Measurements from ENCODE around the gene CHPF2. TPM values are rescaled to one million over a fixed set of nuclear protein-coding genes. Genes with fewer than 3 reads are reported as not detected.

The CHPF2 gene
- total and polyA plus RNA-seq, 2 experiments from 2014 or later, result 48.0 to 120 TPM

DNA sequence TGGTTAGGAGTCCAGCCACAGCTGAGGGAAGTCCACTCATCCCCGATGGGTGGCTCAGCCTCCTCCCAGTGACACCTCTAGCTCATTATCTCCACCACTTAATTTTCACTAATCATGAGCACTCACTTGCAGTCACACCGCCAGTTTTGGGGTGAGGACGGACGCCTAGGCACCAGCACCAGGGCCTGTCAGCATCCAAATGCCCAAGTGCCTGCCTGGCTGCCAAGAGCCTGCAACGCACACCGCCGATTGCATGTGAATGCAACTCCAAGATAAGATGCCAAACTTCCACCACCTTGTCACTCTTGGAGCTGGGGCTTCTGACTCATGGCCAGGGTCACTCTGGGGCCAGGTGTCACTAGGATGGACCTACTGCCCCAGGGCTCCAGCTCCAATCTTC is 40.6 kb downstream of the CHPF2 start:
- no peaks in the 10 kb centered on the region for H3K36me3 ChIP-seq (ENCODE audit: low read depth)
- H3K4me2 ChIP-seq (ENCODE audit: unreplicated experiment), result no peak overlapping the region
- no peak for TF ChIP-seq EZH2 (IDR thresholded peaks at IDR 0.05; ENCODE audit: insufficient read depth, poor library complexity, severe bottlenecking)
- 0 out of 2 replicates have a peak, but pooled peaks cover 3% of the 10 kb centered on the region for H3F3A ChIP-seq (ENCODE audit: insufficient read depth)
- no peak for DNase-seq
- no peaks in the 10 kb centered on the region for H3K4me1 ChIP-seq (ENCODE audit: insufficient read depth)
- H3K27ac ChIP-seq, result no peak overlapping the region
- H3K9me3 ChIP-seq (ENCODE audit: low read depth), result no peaks in the 10 kb centered on the region
- no peaks in the 10 kb centered on the region for H3K27me3 ChIP-seq (replicated peaks; ENCODE audit: insufficient read depth)
- no peak overlapping the region for H3K9ac ChIP-seq
- H3K9me2 ChIP-seq (ENCODE audit: insufficient read depth), result no peaks in the 10 kb centered on the region
- 63 to 64% methylated on average over 7 of the region's 7 CpGs for WGBS, 2 experiments (ENCODE audit: low coverage in 1 of 2, low lambda C conversion rate in 2 of 2, missing lambda C conversion rate in 2 of 2)
- H2AFZ ChIP-seq, result no peak overlapping the region
- no peak overlapping the region for H3K4me3 ChIP-seq
- no peaks in the 10 kb centered on the region for H3K79me2 ChIP-seq (ENCODE audit: insufficient read depth)
- no peaks in the 10 kb centered on the region for H4K20me1 ChIP-seq (ENCODE audit: insufficient read depth)
- in situ Hi-C loops (cut with MboI), result no loop called here

DNA sequence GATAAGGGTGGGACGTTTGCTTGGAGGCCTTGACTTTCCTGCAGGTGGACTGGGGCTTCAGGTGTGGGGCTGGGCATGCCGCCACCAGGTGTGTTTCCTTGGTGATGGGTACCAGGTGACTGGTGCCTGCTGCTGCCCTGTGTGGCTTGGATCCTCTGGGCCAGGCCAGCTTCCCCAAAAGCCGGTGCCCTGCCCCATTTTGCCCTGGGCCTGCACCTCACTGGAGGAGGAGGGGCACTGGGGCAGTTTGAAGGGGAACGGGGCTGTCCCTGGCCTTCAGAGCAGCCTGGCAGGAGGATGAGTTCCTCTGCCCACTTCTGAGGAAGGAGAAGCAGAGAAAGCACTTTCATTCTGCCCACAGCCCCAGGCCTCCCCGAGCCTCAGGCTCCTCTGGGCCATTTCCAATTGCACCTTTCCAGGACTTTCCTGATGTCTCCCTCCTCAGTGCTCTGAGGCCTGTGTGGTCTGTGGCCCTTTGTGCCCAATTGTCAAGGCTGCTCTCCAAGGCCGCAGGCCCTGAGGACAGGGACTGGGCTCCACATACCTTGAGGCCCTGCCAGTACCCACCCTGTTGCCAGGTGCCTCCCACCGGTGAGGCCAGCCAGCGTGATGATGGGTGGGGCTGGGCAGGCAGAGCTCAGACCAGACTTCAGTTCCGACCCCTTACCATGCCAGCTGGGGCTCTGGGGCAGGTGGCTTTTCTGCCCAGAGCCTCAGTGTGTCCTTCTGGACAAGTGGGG is 41.5 kb downstream of the CHPF2 start:
- Histone ChIP-seq H3K4me2 (ENCODE audit: unreplicated experiment) (no peak overlapping the region), H3K9me3 (ENCODE audit: low read depth) (no peaks in the 10 kb centered on the region), H3K79me2 (ENCODE audit: insufficient read depth) (no peaks in the 10 kb centered on the region), H3K4me1 (ENCODE audit: insufficient read depth) (no peaks in the 10 kb centered on the region), H3K9me2 (ENCODE audit: insufficient read depth) (no peaks in the 10 kb centered on the region), H3K36me3 (ENCODE audit: low read depth) (no peaks in the 10 kb centered on the region), H3K9ac (no peak overlapping the region), H3F3A (ENCODE audit: insufficient read depth) (0 out of 2 replicates have a peak, but pooled peaks cover 3% of the 10 kb centered on the region), H4K20me1 (ENCODE audit: insufficient read depth) (no peaks in the 10 kb centered on the region), H3K27me3 (replicated peaks; ENCODE audit: insufficient read depth) (no peaks in the 10 kb centered on the region), H2AFZ (no peak overlapping the region), H3K27ac (no peak overlapping the region), H3K4me3 (no peak overlapping the region)
- DNase-seq, result no peak
- TF ChIP-seq EZH2 (IDR thresholded peaks at IDR 0.05; ENCODE audit: insufficient read depth, poor library complexity, severe bottlenecking) (no peak), EZH2phosphoT487 (IDR thresholded peaks at IDR 0.05; ENCODE audit: insufficient read depth, low read depth) (no peak)
- WGBS, 2 experiments (ENCODE audit: low coverage in 1 of 2, low lambda C conversion rate in 2 of 2, missing lambda C conversion rate in 2 of 2), result 56 to 75% methylated on average over 9 of the region's 9 CpGs
- in situ Hi-C loops (cut with MboI), result no loop called here

DNA sequence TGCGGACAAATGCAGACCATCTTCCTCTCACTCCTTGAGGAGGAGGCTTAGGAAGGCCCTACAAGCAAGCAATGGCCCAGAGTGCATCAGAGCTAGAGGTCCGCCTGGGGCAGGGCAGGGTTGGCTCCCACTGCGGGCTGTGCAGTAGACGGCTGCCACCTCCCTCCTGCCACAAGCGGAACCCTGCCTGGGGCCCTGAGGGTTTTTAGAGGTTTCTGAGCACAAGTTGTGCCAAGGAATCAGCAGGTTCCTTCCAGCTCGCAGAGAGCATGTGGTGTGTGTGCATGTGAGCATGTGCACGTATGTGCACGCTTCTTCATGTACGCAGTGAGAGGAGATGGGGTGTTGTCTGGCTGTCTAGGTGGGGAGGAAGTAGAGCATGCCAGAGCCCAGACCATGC is 42.1 kb downstream of the CHPF2 start:
- 91 to 92% methylated on average over 9 of the region's 9 CpGs for WGBS, 2 experiments (ENCODE audit: low coverage in 1 of 2, low lambda C conversion rate in 2 of 2, missing lambda C conversion rate in 2 of 2)
- H3K36me3 ChIP-seq (ENCODE audit: low read depth), result no peaks in the 10 kb centered on the region
- no peaks in the 10 kb centered on the region for H3K27me3 ChIP-seq (replicated peaks; ENCODE audit: insufficient read depth)
- H3K9me3 ChIP-seq (ENCODE audit: low read depth), result no peaks in the 10 kb centered on the region
- no peak overlapping the region for H3K4me3 ChIP-seq
- no peak overlapping the region for H3K9ac ChIP-seq
- no peak overlapping the region for H3K4me2 ChIP-seq (ENCODE audit: unreplicated experiment)
- in situ Hi-C loops (cut with MboI), result no loop called here
- no peak for DNase-seq
- no peaks in the 10 kb centered on the region for H3K4me1 ChIP-seq (ENCODE audit: insufficient read depth)
- H3K79me2 ChIP-seq (ENCODE audit: insufficient read depth), result no peaks in the 10 kb centered on the region
- H3K9me2 ChIP-seq (ENCODE audit: insufficient read depth), result no peaks in the 10 kb centered on the region
- no peak overlapping the region for H3K27ac ChIP-seq
- no peaks in the 10 kb centered on the region for H4K20me1 ChIP-seq (ENCODE audit: insufficient read depth)
- 0 out of 2 replicates have a peak, but pooled peaks cover 3% of the 10 kb centered on the region for H3F3A ChIP-seq (ENCODE audit: insufficient read depth)
- H2AFZ ChIP-seq, result no peak overlapping the region
- TF ChIP-seq EZH2phosphoT487 (IDR thresholded peaks at IDR 0.05; ENCODE audit: insufficient read depth, low read depth) (no peak), EZH2 (IDR thresholded peaks at IDR 0.05; ENCODE audit: insufficient read depth, poor library complexity, severe bottlenecking) (no peak)

DNA sequence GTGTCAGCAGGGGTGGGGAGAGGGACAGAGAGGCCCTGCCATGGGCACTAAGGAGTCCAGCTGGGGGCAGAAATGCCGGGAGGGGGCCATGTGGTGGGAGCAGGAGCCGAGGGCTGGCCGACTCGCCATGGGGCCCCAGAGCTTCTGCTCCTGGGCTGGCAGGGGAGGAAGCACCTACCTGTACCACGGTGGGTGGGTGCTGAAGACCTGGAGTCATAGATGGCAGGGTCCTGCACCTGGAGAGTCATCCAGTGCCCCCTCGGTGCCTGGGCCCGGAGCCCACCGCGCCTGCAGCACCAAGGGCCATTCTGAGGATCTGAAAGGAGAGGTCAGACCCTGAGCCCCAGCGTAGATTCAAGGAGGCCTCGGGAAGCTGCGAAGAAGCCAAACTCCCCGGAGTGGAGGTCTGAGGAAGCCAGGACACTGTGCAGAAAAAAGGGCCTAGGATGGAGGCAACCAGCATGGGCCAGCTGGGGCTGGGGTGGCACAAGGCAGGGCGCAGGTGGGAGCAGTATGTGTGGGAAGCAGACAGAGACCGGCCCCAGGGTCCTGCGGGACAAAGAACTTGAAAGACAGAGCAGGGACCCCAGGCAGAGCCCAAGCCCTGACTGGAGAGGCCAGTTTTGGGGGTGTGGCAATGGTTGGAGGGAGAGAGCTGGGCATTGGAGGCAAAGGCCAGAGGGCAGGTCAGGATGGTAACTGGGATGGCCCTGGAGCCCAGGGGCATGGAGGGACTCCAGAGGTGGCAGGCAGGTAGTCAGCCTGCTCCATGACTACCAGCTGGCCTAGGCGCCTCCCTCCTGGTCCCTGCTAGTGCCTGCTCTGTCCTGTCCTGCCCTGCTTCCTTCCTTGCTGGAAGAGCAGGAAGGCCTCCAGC is 42.9 kb downstream of the CHPF2 start:
- H2AFZ ChIP-seq, result no peak overlapping the region
- H3K79me2 ChIP-seq (ENCODE audit: insufficient read depth), result no peaks in the 10 kb centered on the region
- TF ChIP-seq EZH2phosphoT487 (IDR thresholded peaks at IDR 0.05; ENCODE audit: insufficient read depth, low read depth), result no peak
- TF ChIP-seq EZH2 (IDR thresholded peaks at IDR 0.05; ENCODE audit: insufficient read depth, poor library complexity, severe bottlenecking), result no peak
- WGBS, 2 experiments (ENCODE audit: low coverage in 1 of 2, low lambda C conversion rate in 2 of 2, missing lambda C conversion rate in 2 of 2), result 69 to 74% methylated on average over 13 to 16 of the region's 17 CpGs
- H3K4me1 ChIP-seq (ENCODE audit: insufficient read depth), result no peaks in the 10 kb centered on the region
- no peaks in the 10 kb centered on the region for H4K20me1 ChIP-seq (ENCODE audit: insufficient read depth)
- no peaks in the 10 kb centered on the region for H3K36me3 ChIP-seq (ENCODE audit: low read depth)
- in situ Hi-C loops (cut with MboI), result no loop called here
- no peak overlapping the region for H3K9ac ChIP-seq
- no peak for DNase-seq
- no peak overlapping the region for H3K27ac ChIP-seq
- no peaks in the 10 kb centered on the region for H3K9me2 ChIP-seq (ENCODE audit: insufficient read depth)
- H3K4me3 ChIP-seq, result no peak overlapping the region
- no peak overlapping the region for H3K4me2 ChIP-seq (ENCODE audit: unreplicated experiment)
- no peaks in the 10 kb centered on the region for H3K9me3 ChIP-seq (ENCODE audit: low read depth)
- H3K27me3 ChIP-seq (replicated peaks; ENCODE audit: insufficient read depth), result no peaks in the 10 kb centered on the region
- 0 out of 2 replicates have a peak, but pooled peaks cover 3% of the 10 kb centered on the region for H3F3A ChIP-seq (ENCODE audit: insufficient read depth)
